Omental fat pad (tissue), 4 donors: ENCODE measurements around the gene RXFP4. TPM values are rescaled to one million over a fixed set of nuclear protein-coding genes. Genes with fewer than 3 reads are reported as not detected.
"Not testable (repeated sequence)": the region's sequence is repeated elsewhere in the genome, so short reads cannot be mapped to it uniquely, and the experiment has no call there.

Source experiments
- ATAC-seq: fragments of 150-250 bp; one replicate; pipeline ENCODE4 v1.9.1; 2016; ENCODE audit warnings: mild to moderate bottlenecking, moderate library complexity; ENCODE audit not compliant: low FRiP score
- DNase-seq: peaks from one replicate; pipeline ENCODE4 v3.0.0-alpha.2; 2019; ENCODE audit warnings: low spot score
- total RNA-seq, 4 donors: library from RNA; depleted of rRNA; stranded (reverse); fragments of >200 nt; gene quantifications; one replicate each; pipeline ENCODE4 v1.1.0, GENCODE V29; 2016
- TF ChIP-seq, protein P1 (sequence below), 3 donors: fragments of 450-650 bp; IDR thresholded peaks; one replicate each; pipeline ENCODE4 v1.5.1; 2016 to 2017; ENCODE audit warnings: antibody characterized with exemption in 3 of 3, mild to moderate bottlenecking in 3 of 3, moderate library complexity in 2 of 3

RXFP4 gene
- total RNA-seq, 4 donors from 2014 or later, result not detected

DNA sequence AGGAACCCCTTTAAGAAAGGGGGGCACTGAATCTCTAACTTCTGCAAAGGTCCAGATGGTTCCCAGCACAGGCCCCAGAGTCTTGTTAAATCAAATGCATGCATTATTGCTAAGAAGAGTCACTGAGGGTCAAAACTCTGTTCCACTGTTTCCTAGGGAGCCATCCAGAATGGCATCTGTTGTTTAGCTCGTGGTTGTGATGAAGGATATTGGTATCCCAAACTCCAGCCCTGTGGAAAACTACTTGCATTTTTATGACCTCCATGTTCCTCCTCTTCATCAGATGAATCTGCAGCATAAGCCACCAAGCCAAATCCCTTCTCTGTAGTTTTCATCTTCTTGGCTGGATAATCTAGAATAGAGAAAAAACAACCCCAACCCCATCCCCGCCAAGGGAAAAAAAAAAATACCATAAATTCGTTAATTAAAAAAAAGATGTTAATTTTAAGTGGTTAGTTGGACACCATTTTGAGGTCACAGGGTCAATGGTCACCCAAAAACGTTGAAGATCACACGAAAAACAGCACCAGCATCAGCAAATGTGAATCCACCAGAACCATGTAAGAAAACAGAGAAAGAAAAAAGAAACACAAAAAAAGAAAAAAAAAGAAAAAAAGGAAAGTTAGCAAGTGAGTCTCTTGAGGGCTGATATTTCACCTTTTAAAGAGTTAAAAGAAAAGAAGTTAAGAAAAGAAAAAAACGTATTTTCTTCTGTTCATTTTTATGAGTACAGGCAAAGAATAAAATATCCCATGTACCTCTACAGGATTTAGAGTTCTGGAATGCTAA is 27.3 kb upstream of the RXFP4 start:
- DNase-seq (no peak), ATAC-seq (no peak)
- TF ChIP-seq, protein P1, sequence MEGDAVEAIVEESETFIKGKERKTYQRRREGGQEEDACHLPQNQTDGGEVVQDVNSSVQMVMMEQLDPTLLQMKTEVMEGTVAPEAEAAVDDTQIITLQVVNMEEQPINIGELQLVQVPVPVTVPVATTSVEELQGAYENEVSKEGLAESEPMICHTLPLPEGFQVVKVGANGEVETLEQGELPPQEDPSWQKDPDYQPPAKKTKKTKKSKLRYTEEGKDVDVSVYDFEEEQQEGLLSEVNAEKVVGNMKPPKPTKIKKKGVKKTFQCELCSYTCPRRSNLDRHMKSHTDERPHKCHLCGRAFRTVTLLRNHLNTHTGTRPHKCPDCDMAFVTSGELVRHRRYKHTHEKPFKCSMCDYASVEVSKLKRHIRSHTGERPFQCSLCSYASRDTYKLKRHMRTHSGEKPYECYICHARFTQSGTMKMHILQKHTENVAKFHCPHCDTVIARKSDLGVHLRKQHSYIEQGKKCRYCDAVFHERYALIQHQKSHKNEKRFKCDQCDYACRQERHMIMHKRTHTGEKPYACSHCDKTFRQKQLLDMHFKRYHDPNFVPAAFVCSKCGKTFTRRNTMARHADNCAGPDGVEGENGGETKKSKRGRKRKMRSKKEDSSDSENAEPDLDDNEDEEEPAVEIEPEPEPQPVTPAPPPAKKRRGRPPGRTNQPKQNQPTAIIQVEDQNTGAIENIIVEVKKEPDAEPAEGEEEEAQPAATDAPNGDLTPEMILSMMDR (IDR thresholded peaks at IDR 0.05), result no peak

DNA sequence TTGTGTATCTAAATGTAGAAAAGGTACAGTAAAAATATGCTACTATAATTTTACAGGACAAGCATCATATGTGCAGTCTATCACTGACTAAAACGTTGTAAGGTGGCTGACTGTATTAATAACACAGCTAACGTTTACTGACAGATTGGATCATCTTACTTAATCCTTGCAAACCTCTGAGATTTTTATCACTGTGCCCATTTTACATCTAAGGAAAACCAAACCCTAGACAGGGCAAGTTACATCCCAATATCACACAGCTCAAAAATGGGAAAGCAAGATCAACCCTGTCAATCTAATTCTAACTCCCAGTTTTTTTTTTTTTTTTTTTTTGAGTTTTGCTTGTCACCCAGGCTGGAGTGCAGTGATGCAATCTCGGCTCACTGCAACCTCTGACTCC is 22.8 kb upstream of the RXFP4 start:
- DNase-seq (no peak), ATAC-seq (no peak)
- TF ChIP-seq, protein P1 (IDR thresholded peaks at IDR 0.05), result no peak

DNA sequence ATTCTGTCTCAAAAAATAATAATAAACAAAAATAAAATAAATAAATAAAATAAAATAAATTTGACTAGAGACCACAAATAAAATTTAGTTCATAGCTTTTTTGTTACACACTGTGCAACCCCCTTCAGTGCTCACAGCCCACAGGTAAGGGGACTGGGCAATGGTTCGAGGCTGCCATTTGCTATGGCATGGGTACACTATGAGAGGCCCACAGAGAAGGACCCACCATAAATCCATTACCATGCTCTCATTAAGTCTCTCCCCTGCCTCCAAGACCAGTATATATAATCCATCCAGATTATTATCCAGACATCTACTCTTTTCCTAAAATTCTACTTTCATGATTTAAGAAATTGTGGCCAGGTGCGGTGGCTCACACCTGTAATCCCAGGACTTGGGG is 21.6 kb upstream of the RXFP4 start:
- DNase-seq (no peak), ATAC-seq (no peak)
- TF ChIP-seq, protein P1 (IDR thresholded peaks at IDR 0.05), result no peak

DNA sequence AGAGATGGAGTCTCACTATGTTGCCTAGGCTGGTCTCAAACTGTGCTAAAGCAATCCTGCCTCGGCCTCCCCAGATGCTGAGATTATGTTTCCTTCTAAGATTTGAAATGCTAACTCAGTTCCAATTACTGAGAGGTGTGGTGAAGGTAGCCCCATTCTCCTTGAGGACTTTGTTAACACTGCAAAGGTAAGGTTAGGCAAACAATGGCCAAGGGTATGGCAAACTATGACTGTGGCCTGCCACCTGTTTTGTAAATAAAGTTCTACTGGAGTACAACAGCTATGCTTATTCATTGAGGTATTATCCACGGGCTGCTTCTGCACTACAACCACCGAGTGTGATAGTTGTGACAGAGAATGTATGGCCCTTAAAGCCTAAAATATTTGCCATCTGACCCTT is 20.7 kb upstream of the RXFP4 start:
- TF ChIP-seq, protein P1 (IDR thresholded peaks at IDR 0.05), result no peak
- DNase-seq (no peak), ATAC-seq (no peak)

DNA sequence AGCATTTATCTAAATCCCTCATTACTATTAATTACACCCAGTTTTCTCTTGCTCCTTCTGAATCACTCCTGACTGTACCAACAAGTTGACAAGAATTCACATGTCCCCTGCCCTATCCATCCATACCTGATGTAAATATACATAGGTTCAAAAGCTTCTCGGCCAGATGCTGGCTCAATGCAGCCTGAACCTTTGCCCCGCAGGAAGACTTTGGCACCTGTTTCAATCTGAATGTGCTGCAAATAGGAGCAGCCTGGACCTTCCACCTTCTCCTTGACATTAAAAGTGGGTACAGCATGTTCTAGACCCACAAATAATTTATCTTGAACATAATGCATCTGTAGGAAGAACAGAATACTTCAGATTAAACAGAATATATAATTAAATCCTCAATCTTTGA is 15.9 kb upstream of the RXFP4 start:
- TF ChIP-seq, protein P1 (IDR thresholded peaks at IDR 0.05), result no peak
- no peak for DNase-seq
- no peak for ATAC-seq

DNA sequence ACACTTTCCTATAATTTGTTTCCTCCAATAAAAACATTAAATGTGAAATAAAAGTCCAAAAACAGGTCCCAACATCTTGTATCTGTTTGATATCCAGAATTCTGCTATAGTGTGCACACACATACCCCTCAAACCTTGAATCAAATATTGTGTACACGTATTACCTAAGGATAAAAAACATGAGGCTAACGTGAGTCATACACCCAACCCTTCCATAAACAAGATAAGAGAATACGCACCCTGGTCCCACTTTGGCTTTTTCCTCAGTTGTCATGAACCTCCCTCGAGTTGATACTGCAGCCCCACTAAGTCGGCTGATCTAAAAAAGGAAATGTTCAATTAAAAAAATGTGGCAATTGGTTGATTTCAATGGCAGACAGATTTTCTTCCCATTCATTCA is 12.4 kb upstream of the RXFP4 start:
- DNase-seq, result no peak
- TF ChIP-seq, protein P1 (IDR thresholded peaks at IDR 0.05), result no peak
- ATAC-seq, result no peak

DNA sequence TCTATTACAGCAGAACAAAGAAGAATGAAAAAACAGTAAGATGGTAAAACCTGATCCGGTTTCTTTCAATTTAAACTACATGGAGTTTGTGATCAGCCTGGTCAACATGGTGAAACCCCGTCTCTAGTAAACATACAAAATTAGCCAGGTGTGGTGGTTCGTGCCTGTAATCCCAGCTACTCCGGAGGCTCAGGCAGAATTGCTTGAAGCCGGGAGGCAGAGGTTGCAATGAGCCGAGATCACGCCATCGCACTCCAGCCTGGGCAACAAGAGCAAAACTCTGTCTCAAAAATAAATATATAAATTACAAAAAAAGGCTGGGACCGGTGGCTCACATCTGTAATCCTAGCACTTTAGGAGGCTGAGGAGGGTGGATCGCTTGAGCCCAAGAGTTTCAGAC is 10.7 kb upstream of the RXFP4 start:
- ATAC-seq, DNase-seq: not testable (repeated sequence)
